Measurements from ENCODE around the gene STRN3. TPM values are rescaled to one million over a fixed set of nuclear protein-coding genes. Genes with fewer than 3 reads are reported as not detected.

STRN3 gene
- total and polyA plus RNA-seq, 2 of the 4 experiments (the other 2 are of a cell fraction): 10.8 to 78.7 TPM

DNA sequence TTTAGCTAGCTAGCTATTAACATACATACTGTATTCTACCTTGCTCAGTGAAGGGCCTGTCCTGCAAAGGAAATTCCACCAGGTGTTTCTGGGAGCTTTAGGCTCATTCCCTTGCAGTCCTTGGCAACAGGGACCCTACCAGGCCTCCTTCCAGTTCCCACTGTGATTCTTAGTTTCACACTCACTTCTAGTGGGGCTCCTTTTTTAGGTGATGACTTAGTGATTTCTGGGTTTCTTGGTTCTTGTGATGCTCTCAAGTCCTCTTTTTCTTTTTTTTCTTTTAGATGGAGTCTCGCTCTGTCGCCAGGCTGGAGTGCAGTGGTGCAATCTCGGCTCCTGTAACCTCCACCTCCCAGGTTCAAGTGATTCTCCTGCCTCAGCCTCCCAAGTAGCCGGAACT is 10.4 kb upstream of the STRN3 start:
- POLR2A ChIA-PET (ENCODE audit: unreplicated experiment): no interaction called here

More for the DNA sequence above, 10.4 kb upstream of the STRN3 start:
- no peak overlapping the region for H4K5ac ChIP-seq (ENCODE audit: low read depth, low read length)
- no peak overlapping the region for H2BK120ac ChIP-seq (ENCODE audit: low read depth, low read length)
- peaks cover 7 to 18% of the 10 kb centered on the region in 2 experiments; a peak in 2 of 4 replicates for H3K79me1 ChIP-seq (ENCODE audit: low read depth in 1 of 2, low read length in 2 of 2)
- H4K91ac ChIP-seq (ENCODE audit: insufficient read depth, low read depth, low read length): no peak overlapping the region
- H3K27me3 ChIP-seq (ENCODE audit: control insufficient read depth, insufficient read depth, low read length): no peaks in the 10 kb centered on the region
- H3K14ac ChIP-seq (replicated peaks; ENCODE audit: low read depth, low read length): no peak overlapping the region
- no TSS peak for BruUV-seq (replicated peaks)
- in situ Hi-C loops (cut with MboI; ENCODE audit: low sequenced_read_pairs): no loop called here
- H2AK5ac ChIP-seq (ENCODE audit: low read depth, low read length): no peak overlapping the region
- intact Hi-C loops (cut with micrococcal nuclease): no loop called here
- no CpG with 5 or more reads among the region's 4 CpGs for WGBS, 2 experiments (ENCODE audit: extremely low coverage in 2 of 2, insufficient read length in 1 of 2)
- no peak overlapping the region for H3K4ac ChIP-seq (ENCODE audit: low read depth, low read length)
- no peak overlapping the region for H2BK5ac ChIP-seq (ENCODE audit: low read depth, low read length, poor library complexity, severe bottlenecking)
- no peak overlapping the region for H2BK15ac ChIP-seq (ENCODE audit: low read depth, low read length)
- H3K56ac ChIP-seq (ENCODE audit: extremely low read depth, insufficient read depth, low read length): no peak overlapping the region
- no peak overlapping the region for H3K4me3 ChIP-seq (ENCODE audit: insufficient read depth, low read depth, low read length)
- no peak overlapping the region for H3K27ac ChIP-seq (ENCODE audit: insufficient read depth, low read length)
- H3K9ac ChIP-seq (ENCODE audit: low read depth, low read length): no peak overlapping the region
- ATAC-seq (ENCODE audit: low read depth): no peak
- H2BK20ac ChIP-seq (ENCODE audit: low read depth, low read length): no peak overlapping the region
- H2AFZ ChIP-seq (replicated peaks; ENCODE audit: low read length, poor library complexity): no peak overlapping the region
- H3K36me3 ChIP-seq (ENCODE audit: control insufficient read depth, insufficient read depth, low read length): no peaks in the 10 kb centered on the region
- no peak overlapping the region for H3K18ac ChIP-seq (ENCODE audit: low read depth, low read length)
- CTCF ChIA-PET: no interaction called here
- no peak for DNase-seq
- no peaks in the 10 kb centered on the region for H3K9me3 ChIP-seq (ENCODE audit: control insufficient read depth, insufficient read depth, low read length)
- H3K9me1 ChIP-seq (ENCODE audit: insufficient read depth, low read length): no peaks in the 10 kb centered on the region
- H4K20me1 ChIP-seq (ENCODE audit: insufficient read depth, low read length): no peaks in the 10 kb centered on the region
- no peak overlapping the region for H2AK9ac ChIP-seq (replicated peaks; ENCODE audit: low read depth, low read length, poor library complexity)
- TF ChIP-seq CEBPB (IDR thresholded peaks at IDR 0.05; ENCODE audit: low read depth, low read length) (no peak), RCOR1 (IDR thresholded peaks at IDR 0.05; ENCODE audit: insufficient replicate concordance, low read length) (no peak), SMC3 (IDR thresholded peaks at IDR 0.05; ENCODE audit: low read depth, low read length) (no peak), CHD1 (IDR thresholded peaks at IDR 0.05; ENCODE audit: low read depth, low read length) (no peak), MAZ (IDR thresholded peaks at IDR 0.05; ENCODE audit: borderline replicate concordance, low read depth, low read length) (no peak), FOS (IDR thresholded peaks at IDR 0.05; ENCODE audit: low read depth, low read length) (no peak), MXI1 (IDR thresholded peaks at IDR 0.05; ENCODE audit: borderline replicate concordance, low read depth, low read length) (no peak), POLR2A (IDR thresholded peaks at IDR 0.05; ENCODE audit: low read depth, low read length) (no peak), RAD21 (IDR thresholded peaks at IDR 0.05; ENCODE audit: low read length) (no peak), RFX5 (IDR thresholded peaks at IDR 0.05; ENCODE audit: low read depth, low read length) (no peak), BHLHE40 (IDR thresholded peaks at IDR 0.05; ENCODE audit: low read depth, low read length) (no peak), NFE2L2 (IDR thresholded peaks at IDR 0.05; ENCODE audit: low read depth, low read length) (no peak), MAFK (IDR thresholded peaks at IDR 0.05; ENCODE audit: low read depth, low read length) (no peak)
- TF ChIP-seq, protein P1, sequence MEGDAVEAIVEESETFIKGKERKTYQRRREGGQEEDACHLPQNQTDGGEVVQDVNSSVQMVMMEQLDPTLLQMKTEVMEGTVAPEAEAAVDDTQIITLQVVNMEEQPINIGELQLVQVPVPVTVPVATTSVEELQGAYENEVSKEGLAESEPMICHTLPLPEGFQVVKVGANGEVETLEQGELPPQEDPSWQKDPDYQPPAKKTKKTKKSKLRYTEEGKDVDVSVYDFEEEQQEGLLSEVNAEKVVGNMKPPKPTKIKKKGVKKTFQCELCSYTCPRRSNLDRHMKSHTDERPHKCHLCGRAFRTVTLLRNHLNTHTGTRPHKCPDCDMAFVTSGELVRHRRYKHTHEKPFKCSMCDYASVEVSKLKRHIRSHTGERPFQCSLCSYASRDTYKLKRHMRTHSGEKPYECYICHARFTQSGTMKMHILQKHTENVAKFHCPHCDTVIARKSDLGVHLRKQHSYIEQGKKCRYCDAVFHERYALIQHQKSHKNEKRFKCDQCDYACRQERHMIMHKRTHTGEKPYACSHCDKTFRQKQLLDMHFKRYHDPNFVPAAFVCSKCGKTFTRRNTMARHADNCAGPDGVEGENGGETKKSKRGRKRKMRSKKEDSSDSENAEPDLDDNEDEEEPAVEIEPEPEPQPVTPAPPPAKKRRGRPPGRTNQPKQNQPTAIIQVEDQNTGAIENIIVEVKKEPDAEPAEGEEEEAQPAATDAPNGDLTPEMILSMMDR (conservative IDR thresholded peaks at IDR 0.05; ENCODE audit: low read depth, low read length): no peak
- TF ChIP-seq, protein P2, sequence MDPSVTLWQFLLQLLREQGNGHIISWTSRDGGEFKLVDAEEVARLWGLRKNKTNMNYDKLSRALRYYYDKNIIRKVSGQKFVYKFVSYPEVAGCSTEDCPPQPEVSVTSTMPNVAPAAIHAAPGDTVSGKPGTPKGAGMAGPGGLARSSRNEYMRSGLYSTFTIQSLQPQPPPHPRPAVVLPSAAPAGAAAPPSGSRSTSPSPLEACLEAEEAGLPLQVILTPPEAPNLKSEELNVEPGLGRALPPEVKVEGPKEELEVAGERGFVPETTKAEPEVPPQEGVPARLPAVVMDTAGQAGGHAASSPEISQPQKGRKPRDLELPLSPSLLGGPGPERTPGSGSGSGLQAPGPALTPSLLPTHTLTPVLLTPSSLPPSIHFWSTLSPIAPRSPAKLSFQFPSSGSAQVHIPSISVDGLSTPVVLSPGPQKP (IDR thresholded peaks at IDR 0.05; ENCODE audit: borderline replicate concordance, low read depth, low read length): no peak
- TF ChIP-seq, protein P3, sequence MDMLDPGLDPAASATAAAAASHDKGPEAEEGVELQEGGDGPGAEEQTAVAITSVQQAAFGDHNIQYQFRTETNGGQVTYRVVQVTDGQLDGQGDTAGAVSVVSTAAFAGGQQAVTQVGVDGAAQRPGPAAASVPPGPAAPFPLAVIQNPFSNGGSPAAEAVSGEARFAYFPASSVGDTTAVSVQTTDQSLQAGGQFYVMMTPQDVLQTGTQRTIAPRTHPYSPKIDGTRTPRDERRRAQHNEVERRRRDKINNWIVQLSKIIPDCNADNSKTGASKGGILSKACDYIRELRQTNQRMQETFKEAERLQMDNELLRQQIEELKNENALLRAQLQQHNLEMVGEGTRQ (IDR thresholded peaks at IDR 0.05; ENCODE audit: low read depth, low read length): no peak
- no peaks in the 10 kb centered on the region for H3K4me1 ChIP-seq (ENCODE audit: control insufficient read depth, insufficient read depth, low read length)
- no peak overlapping the region for H4K8ac ChIP-seq (ENCODE audit: low read depth in 2 of 2, low read length in 2 of 2)
- no peak overlapping the region for H3K23ac ChIP-seq (ENCODE audit: low read depth, low read length)
- H3K4me2 ChIP-seq (ENCODE audit: low read depth, low read length): no peak overlapping the region
- dilution Hi-C loops (cut with HindIII; ENCODE audit: low sequenced_read_pairs, unreplicated experiment): no loop called here

All from IMR-90 (cell line).